LNCaP clone FGC (cell line): ENCODE results near the gene LMO7.
"Not testable (repeated sequence)": the region's sequence is repeated elsewhere in the genome, so short reads cannot be mapped to it uniquely, and the experiment has no call there.

Source experiments
- DNase-seq: peaks from one replicate; pipeline ENCODE4 v3.0.0-alpha.2; 2011; ENCODE audit warnings: low read depth
- H3K4me3 ChIP-seq: 2 replicates; pipeline ENCODE4 v1.5.1; 2011; ENCODE audit warnings: mild to moderate bottlenecking, low read depth, low read length, control low read depth
- TF ChIP-seq, protein P1 (sequence below): IDR thresholded peaks from 2 replicates; pipeline ENCODE4 v1.5.1; 2012; ENCODE audit warnings: mild to moderate bottlenecking; ENCODE audit not compliant: control insufficient read depth, insufficient read depth; ENCODE audit errors: extremely low read depth

The LMO7 gene

GRCh38 chr13:75771818-75772217 lies 135.7 kb downstream of the LMO7 start:
- TF ChIP-seq, protein P1, sequence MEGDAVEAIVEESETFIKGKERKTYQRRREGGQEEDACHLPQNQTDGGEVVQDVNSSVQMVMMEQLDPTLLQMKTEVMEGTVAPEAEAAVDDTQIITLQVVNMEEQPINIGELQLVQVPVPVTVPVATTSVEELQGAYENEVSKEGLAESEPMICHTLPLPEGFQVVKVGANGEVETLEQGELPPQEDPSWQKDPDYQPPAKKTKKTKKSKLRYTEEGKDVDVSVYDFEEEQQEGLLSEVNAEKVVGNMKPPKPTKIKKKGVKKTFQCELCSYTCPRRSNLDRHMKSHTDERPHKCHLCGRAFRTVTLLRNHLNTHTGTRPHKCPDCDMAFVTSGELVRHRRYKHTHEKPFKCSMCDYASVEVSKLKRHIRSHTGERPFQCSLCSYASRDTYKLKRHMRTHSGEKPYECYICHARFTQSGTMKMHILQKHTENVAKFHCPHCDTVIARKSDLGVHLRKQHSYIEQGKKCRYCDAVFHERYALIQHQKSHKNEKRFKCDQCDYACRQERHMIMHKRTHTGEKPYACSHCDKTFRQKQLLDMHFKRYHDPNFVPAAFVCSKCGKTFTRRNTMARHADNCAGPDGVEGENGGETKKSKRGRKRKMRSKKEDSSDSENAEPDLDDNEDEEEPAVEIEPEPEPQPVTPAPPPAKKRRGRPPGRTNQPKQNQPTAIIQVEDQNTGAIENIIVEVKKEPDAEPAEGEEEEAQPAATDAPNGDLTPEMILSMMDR, result no peak
- H3K4me3 ChIP-seq, result no peak overlapping the region
- no peak for DNase-seq

DNA sequence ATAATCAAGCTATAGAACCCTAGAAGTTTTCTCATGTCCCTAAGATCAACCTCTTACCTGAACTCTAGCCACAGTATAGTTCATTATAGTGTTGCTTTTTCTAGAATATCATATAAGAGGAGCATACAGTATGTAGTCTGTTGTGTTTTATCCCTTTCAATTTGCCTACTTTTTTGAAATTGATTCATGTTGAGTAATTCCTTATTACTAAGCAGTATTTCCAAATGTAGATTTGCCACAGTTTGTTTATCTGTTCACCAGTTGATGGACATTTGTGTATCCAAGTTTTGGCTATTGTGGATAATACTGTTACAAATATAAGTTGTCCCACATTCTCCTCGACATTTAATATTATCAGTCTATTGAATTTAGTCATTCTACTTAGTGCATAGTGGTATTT lies 138.0 kb downstream of the LMO7 start:
- TF ChIP-seq, protein P1, result no peak
- H3K4me3 ChIP-seq, result no peak overlapping the region
- DNase-seq, result no peak

- H3K4me3 ChIP-seq, result no peak overlapping the region
- TF ChIP-seq, protein P1, result no peak
- DNase-seq, result no peak
These were observed 140.4 kb downstream of the LMO7 start for GRCh38 chr13:75776550-75776949.

GRCh38 chr13:75779393-75779792 lies 143.3 kb downstream of the LMO7 start:
- H3K4me3 ChIP-seq, result no peak overlapping the region
- no peak for DNase-seq
- TF ChIP-seq, protein P1, result no peak

GRCh38 chr13:75780103-75780502 lies 144.0 kb downstream of the LMO7 start:
- DNase-seq, H3K4me3 ChIP-seq: not testable (repeated sequence)

DNA sequence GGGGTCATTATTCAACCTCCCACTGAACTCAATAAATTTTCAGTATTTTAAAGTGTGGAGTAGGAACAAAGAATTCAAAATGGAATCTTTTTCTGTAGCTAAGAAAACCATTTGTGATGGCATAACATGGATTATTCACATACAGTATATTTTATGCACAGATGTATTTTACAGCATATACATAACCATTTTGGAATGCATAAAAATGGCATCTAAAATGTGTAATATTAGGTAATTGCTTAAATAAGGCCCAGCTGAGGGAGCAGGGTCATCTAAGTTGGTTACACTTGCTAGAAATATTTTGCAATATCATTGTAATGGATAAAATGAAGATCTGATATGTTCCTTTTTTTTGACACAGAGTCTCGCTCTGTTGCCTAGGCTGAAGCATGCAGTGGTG lies 146.9 kb downstream of the LMO7 start:
- H3K4me3 ChIP-seq, result no peak overlapping the region
- DNase-seq, result no peak
- TF ChIP-seq, protein P1, result no peak

- TF ChIP-seq, protein P1, result no peak
- no peak for DNase-seq
- no peak overlapping the region for H3K4me3 ChIP-seq
These were observed 147.9 kb downstream of the LMO7 start for GRCh38 chr13:75784003-75784402.
